Upper lobe of right lung (tissue), 1 donor: Measurements from ENCODE around the gene MLLT10. TPM values are rescaled to one million over a fixed set of nuclear protein-coding genes. Genes with fewer than 3 reads are reported as not detected.

Source experiments
- ATAC-seq: fragments of 200-7000 bp; cut with Tn5 transposase; one replicate; pipeline ENCODE4 v1.9.1; 2020; ENCODE audit warnings: mild to moderate bottlenecking, moderate library complexity
- DNase-seq: peaks from one replicate; pipeline ENCODE4 v3.0.0-alpha.2; 2020
- H3K27ac ChIP-seq: fragments of 200-600 bp; one replicate; pipeline ENCODE4 v1.8.0; 2022
- H3K27me3 ChIP-seq: fragments of 200-600 bp; one replicate; pipeline ENCODE4 v1.8.0; 2022; ENCODE audit warnings: mild to moderate bottlenecking
- H3K36me3 ChIP-seq: fragments of 200-600 bp; one replicate; pipeline ENCODE4 v1.8.0; 2022
- H3K4me1 ChIP-seq: fragments of 200-600 bp; one replicate; pipeline ENCODE4 v1.8.0; 2022
- H3K4me3 ChIP-seq: fragments of 200-600 bp; one replicate; pipeline ENCODE4 v1.8.0; 2022; ENCODE audit warnings: mild to moderate bottlenecking
- H3K9me3 ChIP-seq: fragments of 200-600 bp; one replicate; pipeline ENCODE4 v1.8.0; 2022
- intact Hi-C: fragments of 100-400 bp; cut with DNase I; formaldehyde crosslinking; loops from one replicate; pipeline ENCODE4 v1.11.0; 2022
- total RNA-seq: library from RNA; stranded (reverse); fragmentation: NEBNext Ultra II Directional; extraction: Animal tissue kit (Norgen Biotek cat#: 25700); gene quantifications from one replicate; pipeline ENCODE4 v1.2.1, GENCODE V29; 2021
- TF ChIP-seq, protein P1 (sequence below): fragments of 200-600 bp; IDR thresholded peaks from one replicate; pipeline ENCODE4 v1.8.0; 2022; ENCODE audit warnings: antibody characterized with exemption
- donor health status: DM: no; HTN: yes; CAD: no; lungs with severe emphysema.

MLLT10 gene
- total RNA-seq, 1 donor from 2014 or later: 60.6 TPM

DNA sequence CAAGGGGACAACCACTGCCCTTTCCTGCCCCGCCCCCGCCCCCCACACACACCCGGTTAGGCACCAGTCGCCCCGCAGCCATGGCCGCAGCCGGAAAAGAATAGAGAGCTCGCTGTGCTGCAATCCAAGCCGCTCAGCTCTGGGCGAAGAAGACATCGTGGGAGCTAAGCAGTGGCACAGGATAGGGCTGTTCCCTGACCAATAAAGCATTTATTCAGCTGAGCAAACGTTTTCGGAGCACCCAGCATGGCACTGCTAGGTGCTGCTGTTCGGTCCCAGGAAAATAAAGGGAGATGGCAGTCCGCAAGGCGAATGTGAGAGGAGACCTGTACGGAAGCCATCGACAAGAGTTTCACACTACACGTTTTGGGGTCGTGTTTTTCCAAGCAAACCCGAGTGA is 26.9 kb upstream of the MLLT10 start:
- intact Hi-C loops: loop anchor here (10.0 kb wide), 1 partner anchor 432 kb away; no protein-coding TSS in a partner anchor

DNA sequence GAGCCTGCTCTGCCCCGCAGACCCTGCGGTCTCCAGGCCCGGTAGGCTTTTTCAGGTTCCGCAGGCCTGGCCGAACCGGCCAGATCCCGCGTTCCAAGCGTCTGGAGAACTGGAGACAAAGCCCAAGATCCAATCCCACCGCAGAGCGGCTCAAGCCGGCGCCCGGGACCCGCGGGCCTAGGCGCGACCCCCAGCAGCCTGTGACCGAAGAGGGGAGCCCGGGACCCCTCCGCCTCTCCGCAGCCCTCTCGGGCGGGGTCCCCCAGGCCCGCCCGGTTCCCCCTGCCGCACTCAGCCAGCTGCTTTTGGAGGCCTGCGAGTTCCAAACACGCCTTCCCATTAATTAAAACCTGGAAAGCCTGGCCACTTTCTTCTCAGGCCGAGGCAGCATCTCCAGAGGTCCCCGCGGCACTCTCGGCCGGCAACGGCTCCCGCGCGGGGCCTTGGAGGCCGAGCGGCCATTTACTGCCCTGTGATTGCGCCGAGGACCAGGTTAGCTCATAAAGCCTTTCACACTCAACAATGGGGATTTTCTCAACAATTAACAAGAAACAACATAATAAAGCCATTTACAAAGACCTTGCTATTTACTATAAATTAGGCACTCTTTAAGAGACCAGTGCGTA is 25.2 kb upstream of the MLLT10 start:
- Histone ChIP-seq H3K36me3 (no peaks in the 10 kb centered on the region), H3K27ac (no peak overlapping the region), H3K9me3 (no peaks in the 10 kb centered on the region), H3K4me1 (peaks cover 4% of the 10 kb centered on the region), H3K27me3 (peaks cover 20% of the 10 kb centered on the region), H3K4me3 (no peak overlapping the region)
- no peak for ATAC-seq
- no peak for DNase-seq
- TF ChIP-seq, protein P1, sequence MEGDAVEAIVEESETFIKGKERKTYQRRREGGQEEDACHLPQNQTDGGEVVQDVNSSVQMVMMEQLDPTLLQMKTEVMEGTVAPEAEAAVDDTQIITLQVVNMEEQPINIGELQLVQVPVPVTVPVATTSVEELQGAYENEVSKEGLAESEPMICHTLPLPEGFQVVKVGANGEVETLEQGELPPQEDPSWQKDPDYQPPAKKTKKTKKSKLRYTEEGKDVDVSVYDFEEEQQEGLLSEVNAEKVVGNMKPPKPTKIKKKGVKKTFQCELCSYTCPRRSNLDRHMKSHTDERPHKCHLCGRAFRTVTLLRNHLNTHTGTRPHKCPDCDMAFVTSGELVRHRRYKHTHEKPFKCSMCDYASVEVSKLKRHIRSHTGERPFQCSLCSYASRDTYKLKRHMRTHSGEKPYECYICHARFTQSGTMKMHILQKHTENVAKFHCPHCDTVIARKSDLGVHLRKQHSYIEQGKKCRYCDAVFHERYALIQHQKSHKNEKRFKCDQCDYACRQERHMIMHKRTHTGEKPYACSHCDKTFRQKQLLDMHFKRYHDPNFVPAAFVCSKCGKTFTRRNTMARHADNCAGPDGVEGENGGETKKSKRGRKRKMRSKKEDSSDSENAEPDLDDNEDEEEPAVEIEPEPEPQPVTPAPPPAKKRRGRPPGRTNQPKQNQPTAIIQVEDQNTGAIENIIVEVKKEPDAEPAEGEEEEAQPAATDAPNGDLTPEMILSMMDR: no peak
- intact Hi-C loops: loop anchor here (10.0 kb wide), 1 partner anchor 434 kb away; no protein-coding TSS in a partner anchor

More for the DNA sequence above, 26.9 kb upstream of the MLLT10 start:
- H3K4me3 ChIP-seq: no peak overlapping the region
- H3K27ac ChIP-seq: no peak overlapping the region
- TF ChIP-seq, protein P1: no peak
- H3K27me3 ChIP-seq: peaks cover 8% of the 10 kb centered on the region
- H3K9me3 ChIP-seq: no peaks in the 10 kb centered on the region
- H3K36me3 ChIP-seq: no peaks in the 10 kb centered on the region
- DNase-seq (no peak), ATAC-seq (no peak)
- peaks cover 4% of the 10 kb centered on the region for H3K4me1 ChIP-seq

DNA sequence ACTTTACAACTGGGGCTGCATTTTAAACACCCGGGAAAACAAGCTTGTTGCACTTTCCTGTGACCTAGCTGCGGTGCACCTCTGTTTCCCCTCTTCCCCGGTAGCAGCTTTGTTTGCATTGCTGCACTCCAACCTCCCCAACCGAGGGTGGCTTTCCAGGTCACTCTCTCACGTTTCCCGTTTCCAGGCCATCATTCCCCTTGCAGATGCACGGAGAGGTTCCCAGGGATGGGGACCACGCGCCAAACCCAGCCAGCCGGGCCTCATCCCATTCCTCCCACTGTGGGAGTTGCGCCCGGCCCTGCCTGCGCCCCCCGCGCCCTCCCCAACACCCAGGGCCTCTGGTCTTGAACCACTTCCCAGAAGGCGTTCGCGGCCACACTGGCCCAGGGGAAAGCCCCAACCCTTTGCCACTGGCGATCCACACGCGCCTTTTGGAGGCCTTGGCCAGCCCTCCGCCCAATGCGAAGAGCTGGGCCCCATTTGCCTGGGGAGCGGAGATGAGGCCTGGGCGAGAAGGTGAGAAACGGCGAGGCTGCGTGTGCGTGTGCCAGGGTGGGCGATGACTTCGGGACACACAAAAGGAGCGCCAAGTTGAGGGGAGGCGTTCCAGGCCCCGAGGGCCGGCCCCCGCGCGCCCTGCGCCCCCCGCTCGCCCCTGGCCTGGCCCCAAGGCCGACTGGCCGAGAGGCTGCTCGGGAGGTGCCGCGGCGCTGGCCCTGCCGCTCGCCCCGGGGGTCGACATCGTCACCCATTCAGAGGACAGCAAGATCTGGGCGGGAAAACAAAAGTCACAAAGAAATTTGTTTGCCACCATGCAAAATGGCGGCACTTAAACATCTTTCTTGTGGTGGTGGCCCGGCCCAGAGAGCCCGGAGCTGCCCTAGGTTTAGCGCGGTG is 24.4 kb upstream of the MLLT10 start:
- ATAC-seq: no peak
- H3K27me3 ChIP-seq: peaks cover 28% of the 10 kb centered on the region
- H3K9me3 ChIP-seq: no peaks in the 10 kb centered on the region
- H3K4me1 ChIP-seq: peaks cover 4% of the 10 kb centered on the region
- intact Hi-C loops: loop anchor here (10.0 kb wide), 2 partner anchors 225 to 435 kb away; no protein-coding TSS in a partner anchor
- peak; percentile 52 for DNase-seq
- peak overlapping the region; percentile 40 for H3K4me3 ChIP-seq
- H3K27ac ChIP-seq: no peak overlapping the region
- TF ChIP-seq, protein P1: no peak
- H3K36me3 ChIP-seq: no peaks in the 10 kb centered on the region

DNA sequence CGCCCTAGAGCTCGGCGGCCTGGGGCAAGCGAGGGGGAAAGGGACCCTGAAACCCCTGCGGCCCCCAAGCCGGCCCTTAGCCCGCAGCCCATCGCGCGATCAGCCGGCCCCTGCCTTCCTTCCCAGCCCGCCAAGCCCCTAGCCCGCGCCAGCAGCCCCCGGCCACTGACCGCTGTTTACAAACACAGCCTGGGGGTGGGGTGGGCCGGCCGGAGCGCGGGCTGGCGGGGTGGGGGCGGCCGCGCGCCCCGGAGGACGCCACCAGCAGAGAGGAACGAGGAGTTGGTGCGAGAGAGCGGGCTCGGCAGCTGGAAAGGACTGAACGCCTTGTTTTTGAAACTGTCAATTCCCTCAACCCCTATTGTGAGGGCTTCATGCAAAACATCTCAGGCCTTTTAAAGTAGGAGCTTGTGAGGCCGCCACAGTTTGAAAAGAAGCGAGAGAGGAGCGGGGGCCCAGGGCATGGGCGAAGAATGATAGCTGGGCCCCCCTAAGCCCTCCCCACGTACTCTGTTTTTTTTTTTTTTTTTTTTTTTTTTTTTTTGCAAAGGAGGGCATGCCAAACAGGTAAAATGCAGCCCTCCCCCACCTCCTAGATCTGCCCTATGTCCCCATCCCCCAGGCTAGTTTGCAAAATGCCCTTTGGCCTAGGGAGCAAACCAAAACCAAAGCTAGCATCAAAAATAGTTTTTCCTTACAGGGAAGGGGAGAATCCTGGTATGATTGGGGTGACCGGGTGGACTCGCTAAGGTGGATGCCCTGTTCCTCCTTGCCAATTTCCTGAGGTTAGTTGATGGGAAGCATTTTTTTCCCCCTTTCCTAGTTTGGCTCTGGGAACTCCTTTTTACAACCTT is 23.6 kb upstream of the MLLT10 start:
- H3K4me3 ChIP-seq: peak overlapping the region; percentile 40
- intact Hi-C loops: loop anchor here (10.0 kb wide), 1 partner anchor 224 kb away; no protein-coding TSS in a partner anchor
- ATAC-seq: no peak
- TF ChIP-seq, protein P1: no peak
- H3K36me3 ChIP-seq: no peaks in the 10 kb centered on the region
- H3K4me1 ChIP-seq: peaks cover 4% of the 10 kb centered on the region
- H3K27me3 ChIP-seq: peaks cover 37% of the 10 kb centered on the region
- peak; percentile 63 for DNase-seq
- no peak overlapping the region for H3K27ac ChIP-seq
- H3K9me3 ChIP-seq: no peaks in the 10 kb centered on the region

DNA sequence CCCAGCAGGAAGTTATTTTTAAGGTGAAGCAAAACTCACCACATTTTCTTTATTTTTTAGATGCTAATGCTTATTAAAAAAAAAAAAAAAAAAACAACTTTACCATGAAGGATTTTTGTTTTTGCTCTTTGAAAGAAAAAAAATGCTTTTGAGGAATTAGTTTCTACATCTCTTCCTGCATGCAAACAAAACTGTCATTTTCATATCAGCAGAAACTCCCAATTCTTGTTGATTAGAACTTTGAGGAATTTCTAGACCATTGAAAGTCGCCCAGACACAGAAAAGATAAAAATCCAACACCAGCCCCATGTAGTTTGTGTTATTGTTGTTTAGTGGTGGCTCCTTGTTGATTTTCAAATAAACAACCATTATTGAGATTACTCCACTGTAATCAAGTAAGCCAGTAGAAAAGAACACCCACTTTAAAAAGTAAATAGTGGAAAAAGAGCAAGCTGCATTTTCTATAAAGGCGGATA is 22.9 kb upstream of the MLLT10 start:
- Histone ChIP-seq H3K36me3 (no peaks in the 10 kb centered on the region), H3K27me3 (peaks cover 42% of the 10 kb centered on the region), H3K9me3 (no peaks in the 10 kb centered on the region), H3K27ac (no peak overlapping the region), H3K4me1 (peaks cover 9% of the 10 kb centered on the region), H3K4me3 (no peak overlapping the region)
- no peak for DNase-seq
- intact Hi-C loops: loop anchor here (10.0 kb wide), 1 partner anchor 224 kb away; no protein-coding TSS in a partner anchor
- TF ChIP-seq, protein P1: no peak
- ATAC-seq: no peak
